Measurements from ENCODE around the gene ARMH3.
A peak's percentile ranks its signal among the peaks of the same experiment; 100 is the strongest.
"Not testable (repeated sequence)": the region's sequence is repeated elsewhere in the genome, so short reads cannot be mapped to it uniquely, and the experiment has no call there.

The ARMH3 gene, protein sequence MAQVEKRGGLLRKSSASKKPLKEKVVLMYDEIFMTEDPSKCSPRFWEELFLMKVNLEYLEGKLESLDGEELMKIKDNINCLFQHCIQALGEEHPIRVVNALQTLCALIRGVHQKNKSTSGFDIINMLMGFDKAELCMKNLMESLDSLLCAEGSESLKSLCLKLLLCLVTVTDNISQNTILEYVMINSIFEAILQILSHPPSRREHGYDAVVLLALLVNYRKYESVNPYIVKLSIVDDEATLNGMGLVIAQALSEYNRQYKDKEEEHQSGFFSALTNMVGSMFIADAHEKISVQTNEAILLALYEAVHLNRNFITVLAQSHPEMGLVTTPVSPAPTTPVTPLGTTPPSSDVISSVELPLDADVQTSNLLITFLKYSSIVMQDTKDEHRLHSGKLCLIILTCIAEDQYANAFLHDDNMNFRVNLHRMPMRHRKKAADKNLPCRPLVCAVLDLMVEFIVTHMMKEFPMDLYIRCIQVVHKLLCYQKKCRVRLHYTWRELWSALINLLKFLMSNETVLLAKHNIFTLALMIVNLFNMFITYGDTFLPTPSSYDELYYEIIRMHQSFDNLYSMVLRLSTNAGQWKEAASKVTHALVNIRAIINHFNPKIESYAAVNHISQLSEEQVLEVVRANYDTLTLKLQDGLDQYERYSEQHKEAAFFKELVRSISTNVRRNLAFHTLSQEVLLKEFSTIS

DNA sequence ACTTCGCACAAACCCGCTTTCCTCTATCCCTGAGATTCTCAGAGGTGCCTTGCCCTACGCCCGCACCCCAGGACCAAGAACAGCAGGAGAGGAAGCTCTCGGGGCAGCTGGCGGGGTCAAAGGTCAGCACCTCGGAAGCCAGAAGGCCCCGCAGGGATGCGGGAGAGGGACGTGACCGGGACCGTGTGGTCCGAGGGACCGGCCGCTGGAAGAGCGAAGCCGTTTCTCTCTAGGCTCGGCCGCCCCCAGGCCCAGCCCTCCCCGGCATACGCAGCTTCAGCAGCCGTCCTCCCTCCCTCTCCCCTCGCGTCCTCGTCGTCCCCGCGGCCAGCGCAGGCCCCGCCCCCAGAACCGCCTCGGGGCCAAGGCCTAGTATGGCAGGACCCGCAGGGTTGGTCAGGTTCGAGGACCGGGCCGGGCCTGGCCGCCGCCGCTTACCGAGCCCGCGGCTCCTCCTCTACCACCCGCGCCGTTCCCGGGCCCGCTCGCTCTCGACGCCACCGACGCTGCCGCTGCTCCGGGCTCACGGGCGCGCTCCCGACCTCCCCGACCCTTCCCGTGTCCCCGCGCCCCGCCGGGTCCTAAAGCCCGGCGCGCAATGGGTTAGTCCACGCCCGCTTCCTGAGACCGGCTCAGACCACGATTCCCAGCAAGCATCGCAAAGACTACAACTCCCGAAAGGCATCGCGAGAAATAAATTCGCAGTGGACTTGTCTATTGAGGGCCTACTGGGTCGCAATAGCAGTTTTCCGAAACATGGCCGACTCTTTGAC is at the start of gene ARMH3:
TSS of gene ARMH3 (minus strand) at position 527 of the 773 bp plus-strand sequence. CDS start 16,059 bp downstream, outside the sequence.
- peak; percentile 91 to 93 for DNase-seq

DNA sequence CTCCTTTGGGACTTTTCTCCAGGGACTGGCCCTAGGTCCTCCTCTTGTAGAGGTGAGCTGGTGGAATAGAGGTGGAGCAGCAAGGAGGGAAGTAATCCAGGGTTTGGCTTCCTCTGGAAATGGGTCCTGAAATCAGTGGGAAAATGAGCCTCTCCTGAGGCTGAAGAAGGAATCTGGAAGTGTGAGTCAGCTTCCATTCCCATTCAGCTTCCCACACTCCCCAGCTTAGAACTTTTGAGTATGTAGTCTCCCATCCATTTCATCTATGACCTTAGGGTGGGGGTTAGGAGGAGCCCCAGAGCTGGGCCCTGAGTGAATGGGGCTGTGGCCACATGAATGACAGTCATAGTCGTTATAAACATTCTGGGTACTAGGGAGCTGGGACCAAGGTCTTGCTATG is 46.4 kb upstream of the ARMH3 start:
- DNase-seq, result no peak

DNA sequence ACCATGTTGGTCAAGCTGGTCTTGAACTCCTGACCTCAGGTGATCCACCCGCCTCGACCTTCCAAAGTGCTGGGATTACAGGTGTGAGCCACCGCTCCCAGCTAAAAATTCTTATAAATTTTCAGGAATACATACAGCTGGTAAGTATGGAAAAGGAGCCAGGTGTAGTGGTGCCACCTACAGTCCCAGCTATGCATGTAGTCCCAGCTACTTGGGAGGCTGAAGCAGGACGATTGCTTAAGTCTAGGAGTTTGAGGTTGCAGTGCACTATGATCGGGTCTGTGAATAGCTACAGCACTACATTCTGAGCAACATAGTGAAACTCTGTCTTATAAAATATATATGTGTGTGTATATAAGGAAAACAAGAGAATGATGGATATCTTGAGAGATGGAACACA is 45.2 kb upstream of the ARMH3 start:
- DNase-seq, result no peak

DNA sequence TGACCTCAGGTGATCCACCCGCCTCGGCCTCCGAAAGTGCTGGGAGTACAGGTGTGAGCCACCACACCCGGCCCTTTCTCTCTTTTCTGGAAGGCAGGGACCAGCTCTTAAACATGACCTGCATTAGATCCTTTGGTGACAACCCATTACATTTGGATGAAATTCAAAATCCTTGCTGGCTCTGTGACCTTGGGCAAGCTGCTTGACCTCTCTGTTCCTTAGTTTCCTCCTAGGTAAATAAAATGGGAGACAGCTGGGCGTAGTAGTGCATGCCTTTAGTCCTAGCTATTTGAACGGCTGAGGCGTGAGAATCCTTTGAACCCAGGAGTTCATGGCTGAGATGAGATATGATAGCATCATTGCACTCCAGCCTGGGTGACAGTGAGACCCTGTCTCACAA is 40.5 kb upstream of the ARMH3 start:
- DNase-seq, result no peak

DNA sequence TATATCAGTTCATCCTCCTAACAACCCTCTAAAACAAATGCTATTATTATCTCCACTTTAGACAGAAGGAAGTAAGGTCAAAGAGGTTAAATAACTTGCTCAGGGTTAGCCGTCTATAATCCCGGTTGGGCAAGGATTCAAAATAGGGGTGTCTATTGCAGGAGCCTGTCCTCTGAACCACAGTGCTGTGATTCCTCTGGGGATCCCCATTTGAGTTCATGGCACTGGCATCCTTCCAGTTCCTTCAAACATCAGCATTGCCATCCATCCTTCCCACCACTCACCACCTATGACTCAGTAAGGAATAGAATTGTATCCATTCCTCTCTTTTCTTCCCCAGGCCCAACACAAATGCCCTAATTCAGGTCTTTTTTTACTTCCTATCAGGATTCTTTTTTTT is 34.8 kb upstream of the ARMH3 start:
- DNase-seq, result no peak

DNA sequence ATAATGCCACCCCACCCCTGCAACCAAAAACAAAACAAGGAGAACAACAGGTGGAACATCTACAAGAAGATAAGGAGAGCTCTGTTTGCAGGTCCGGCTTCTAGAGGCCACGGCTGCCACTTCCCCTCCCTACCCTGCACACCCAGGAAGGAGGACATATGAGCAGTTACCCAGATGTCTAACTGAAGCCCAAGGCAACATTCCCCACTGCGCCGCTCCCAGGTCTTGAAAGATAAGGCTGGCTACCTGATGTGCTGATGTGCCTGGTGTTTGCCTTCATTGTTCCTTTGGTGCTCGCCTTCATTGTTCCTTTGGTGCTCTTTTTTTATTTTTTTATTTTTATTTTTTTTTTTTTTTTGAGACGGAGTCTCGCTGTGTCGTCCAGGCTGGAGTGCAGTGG is 30.2 kb upstream of the ARMH3 start:
- no peak for DNase-seq

DNA sequence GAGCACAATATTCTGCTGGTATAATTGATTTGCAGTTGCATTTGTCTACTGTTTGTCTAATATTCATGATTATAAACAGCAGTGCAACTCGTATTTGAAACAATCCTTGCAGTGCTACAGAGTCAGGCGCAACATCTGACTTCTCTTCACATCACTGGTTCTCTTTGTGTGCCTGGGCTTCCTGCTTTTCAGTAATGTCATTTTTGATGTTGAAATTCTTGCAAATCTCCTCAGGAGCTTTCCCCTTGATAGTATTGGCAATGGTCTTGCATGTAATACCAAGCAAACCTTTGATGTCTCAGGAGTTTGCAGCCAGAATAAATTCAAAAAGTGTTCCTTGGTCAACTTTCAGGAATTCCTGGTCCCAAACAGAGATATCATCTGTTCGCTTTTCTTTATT is 29.4 kb upstream of the ARMH3 start:
- DNase-seq, result no peak

DNA sequence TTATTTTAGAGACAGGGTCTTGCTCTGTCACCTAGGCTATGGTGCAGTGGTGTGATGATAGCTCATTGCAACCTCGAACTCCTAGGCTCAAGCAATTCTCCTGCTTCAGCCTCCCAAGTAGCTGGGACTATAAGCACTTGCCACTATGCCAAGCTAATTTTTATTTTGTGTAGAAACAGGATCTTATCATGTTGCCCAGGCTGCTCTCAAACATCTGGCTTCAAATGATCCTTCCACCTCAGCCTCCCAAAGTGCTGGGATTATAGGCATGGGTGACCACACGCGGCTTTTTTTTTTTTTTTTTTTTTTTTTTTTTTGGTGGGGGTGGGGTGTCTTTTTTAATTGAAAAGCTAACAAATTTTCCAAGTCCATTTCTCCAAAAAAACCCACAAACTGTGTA is 27.6 kb upstream of the ARMH3 start:
- no peak for DNase-seq

DNA sequence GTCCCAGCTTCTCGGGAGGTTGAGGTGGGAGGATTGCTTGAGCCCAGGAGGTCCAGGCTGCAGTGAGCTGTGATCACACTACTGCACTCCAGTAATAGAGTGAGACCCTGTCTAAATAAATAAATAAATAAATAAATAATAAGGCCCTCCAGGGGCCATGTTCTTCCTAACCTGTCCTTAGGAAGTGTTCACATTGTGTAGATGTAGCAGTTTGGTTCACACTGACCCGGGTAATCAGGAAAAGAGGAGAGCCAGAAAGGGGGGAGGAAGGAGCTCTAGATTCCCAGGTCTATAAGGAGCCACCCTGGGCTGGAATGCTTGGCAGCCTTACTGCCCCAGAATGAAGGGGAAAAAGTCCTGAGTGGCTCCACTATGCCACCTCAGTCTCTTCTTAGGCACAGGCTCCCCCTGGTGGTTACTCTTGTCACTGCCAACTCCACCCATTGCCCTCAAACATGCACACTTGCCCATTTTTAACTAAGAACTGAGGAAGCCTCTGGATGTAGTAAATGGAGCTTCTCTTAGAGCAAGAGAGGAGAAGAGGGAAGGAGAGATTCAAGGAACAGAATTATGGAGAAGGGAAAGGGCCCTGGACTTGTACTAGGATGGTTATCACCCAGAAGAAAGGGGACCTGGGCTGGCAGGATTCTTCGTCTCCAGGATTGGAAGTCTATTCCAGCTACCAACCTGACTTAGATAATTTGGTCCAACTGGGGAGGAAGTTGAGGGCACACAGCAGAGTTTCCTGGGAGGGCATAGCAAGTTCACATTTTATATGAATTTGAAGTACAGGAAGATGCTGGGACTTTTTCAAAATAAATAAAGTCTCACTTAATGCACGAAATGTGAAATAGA is 16.9 kb upstream of the ARMH3 start:
- DNase-seq, result peak in 1 of 2 experiments; percentile 66

DNA sequence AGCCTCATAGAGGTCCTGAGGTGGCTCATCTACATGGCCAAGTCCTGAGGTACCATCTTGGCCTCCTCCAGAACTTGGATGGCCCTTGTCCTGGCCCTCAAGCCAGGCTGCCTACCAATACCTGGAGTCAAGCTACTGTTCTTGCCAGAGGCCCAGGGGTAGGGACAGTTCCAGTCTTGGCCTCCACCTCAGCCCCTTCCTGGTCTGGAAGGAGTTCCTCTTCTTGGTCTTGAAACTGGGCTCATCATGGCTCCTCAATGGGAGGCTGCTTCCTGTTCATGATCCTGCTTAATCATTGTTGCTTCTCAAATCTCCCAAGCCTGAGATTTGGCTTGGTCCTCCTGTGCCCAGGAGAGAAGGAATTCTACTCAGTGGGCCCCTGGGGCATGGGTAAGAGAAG is 13.1 kb upstream of the ARMH3 start:
- DNase-seq, result no peak

DNA sequence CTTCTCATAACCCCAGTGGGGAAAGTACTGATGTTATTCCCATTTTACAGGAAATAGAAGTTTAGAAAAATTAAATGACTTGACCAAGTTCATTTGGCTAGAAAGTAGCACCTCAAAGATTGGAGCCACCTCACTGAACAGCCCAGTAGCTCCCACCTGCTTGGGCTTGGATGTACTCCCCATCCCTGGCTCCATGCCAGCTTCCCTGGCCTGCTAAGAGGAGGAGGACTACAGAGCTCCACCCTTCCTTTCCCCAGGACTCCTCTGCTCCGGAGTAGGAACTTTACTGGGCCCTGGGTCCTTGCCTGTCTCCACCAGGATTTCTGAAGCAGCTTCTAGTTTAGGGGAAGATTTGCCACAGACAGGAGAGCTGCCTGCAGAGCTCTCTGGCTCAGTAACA is 12.2 kb upstream of the ARMH3 start:
- no peak for DNase-seq

DNA sequence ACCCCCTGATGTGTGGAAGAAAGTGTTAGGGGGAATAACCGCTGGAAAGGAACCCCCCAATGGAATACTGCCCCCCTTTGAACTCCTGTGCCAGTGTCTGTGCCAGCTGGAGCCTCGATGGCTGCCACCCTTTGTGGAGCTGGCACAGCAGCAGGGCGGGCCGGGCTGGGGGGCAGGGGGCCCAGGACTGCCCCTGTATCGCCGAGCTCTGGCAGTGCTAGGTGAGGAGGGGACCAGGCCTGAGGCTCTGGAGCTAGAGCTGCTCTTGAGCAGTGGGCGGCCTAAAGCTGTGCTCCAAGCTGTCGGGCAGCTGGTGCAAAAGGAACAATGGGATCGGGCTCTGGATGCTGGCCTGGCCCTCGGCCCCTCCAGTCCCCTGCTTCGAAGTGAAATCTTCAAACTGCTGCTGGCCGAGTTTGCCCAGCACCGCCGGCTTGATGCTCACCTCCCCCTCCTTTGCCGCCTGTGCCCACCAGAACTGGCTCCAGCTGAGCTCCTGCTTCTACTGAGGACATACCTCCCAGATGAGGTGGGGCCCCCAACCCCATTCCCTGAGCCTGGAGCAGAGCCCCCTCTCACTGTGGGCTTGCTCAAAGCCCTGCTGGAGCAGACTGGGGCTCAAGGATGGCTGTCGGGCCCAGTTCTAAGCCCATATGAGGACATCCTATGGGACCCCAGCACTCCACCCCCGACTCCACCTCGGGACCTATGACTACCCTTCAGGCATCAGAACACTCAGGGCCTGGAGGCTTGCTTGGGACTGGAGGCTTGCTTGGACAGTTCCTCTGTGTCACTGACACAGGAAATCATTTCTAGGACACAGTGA is 11.3 kb upstream of the ARMH3 start:
- DNase-seq, result no peak

DNA sequence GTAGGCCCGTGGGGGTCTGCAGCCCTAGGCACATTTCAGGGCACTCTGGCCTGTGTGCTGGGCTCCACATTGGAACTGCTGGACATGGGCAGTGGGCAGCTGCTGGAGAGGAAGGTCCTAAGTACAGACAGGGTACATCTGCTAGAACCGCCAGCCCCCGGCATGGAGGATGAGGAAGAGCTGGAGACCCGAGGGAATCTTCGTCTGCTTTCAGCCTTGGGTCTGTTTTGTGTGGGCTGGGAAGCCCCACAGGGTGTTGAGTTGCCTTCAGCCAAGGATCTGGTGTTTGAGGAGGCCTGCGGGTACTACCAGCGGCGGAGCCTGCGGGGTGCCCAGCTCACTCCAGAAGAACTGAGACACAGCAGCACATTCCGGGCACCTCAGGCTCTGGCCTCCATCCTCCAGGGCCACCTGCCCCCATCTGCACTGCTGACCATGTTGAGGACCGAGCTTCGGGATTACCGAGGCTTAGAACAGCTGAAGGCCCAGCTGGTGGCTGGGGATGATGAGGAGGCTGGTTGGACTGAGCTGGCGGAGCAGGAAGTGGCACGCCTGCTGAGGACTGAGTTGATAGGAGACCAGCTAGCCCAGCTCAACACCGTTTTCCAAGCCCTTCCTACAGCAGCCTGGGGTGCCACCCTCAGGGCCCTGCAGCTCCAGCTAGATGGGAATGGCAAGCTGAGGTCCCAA is 10.6 kb upstream of the ARMH3 start:
- no peak for DNase-seq

DNA sequence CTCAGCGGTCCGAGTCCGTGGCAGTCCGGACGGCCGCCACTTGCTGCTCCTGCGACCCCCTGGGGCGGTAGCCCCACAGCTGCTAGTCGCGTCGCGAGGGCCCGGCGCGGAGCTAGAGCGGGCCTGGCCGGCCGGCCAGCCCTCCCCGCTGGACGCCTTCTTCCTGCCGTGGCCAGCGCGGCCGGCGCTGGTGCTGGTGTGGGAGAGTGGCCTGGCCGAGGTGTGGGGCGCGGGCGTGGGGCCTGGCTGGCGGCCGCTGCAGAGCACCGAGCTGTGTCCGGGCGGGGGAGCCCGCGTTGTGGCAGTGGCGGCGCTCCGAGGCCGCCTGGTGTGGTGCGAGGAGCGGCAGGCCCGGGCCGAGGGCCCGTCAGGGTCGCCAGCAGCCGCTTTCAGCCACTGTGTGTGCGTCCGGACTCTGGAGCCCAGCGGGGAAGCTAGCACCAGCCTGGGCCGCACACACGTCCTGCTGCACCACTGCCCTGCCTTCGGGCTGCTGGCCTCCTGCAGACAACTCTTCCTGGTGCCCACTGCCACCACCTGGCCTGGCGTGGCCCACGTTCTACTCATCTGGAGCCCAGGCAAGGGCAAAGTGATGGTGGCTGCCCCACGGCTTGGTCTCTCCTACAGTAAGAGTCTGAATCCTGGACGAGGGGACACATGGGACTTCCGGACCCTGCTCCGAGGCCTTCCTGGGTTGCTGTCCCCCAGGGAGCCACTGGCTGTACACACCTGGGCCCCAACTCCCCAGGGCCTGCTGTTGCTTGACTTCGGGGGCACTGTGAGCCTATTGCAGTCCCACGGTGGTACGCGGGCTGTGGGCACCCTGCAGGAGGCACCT is 9.8 kb upstream of the ARMH3 start:
- DNase-seq, result no peak

DNA sequence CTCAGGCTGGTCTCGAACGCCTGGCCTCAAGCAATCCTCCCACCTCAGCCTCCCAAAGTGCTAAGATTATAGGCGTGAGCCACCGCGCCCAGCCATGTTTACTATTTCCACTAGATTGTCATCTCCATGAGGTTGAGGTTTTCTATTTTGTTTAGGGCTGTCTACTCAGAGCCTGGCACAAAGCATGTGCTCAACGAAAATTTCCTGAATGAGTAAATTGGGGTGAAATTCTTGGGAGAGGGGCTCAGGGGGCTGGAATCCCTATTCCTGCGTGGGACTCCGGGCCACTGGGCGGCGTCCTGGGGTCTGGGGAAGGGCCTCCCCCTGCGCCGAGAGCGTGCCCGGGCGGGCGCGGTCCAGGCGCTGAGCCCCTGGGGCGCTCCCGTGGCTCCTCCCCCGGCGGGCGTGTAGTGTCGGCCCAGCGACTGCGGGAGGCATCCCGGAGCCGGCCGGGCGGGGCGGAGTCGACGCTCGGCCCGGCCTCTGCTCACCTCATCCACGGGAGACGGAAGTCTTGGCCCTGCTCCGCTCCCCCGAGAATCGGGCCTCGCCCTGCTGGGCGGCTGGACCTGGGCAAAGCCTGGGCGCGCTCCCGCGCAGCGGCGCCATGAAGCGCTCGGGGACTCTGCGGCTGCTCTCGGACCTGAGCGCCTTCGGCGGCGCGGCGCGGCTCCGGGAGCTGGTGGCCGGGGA is 9.0 kb upstream of the ARMH3 start, which contains the start of gene HPS6:
TSS of gene HPS6 (plus strand) at position 482 of the 693 bp plus-strand sequence. CDS start at position 608, 126 bp downstream.
- peak; percentile 28 to 33 for DNase-seq

DNA sequence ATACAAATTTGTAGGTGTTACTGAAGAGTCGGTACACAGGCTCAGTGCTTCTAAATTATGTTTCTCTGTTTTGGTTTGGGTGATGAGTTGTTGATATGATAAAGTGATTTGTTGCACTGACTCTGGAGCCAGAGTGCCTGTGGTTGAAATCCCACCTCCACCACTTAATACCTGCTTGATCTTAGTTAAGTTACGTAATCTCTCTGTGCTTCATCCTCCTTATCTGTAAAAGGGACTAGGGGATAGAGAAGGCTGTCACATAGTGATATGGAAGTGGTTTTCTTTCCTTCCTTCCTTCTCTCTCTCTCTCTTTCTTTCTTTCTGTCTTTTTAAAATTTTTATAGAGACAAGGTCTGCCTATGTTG is 8.5 kb upstream of the ARMH3 start:
- no peak for DNase-seq

DNA sequence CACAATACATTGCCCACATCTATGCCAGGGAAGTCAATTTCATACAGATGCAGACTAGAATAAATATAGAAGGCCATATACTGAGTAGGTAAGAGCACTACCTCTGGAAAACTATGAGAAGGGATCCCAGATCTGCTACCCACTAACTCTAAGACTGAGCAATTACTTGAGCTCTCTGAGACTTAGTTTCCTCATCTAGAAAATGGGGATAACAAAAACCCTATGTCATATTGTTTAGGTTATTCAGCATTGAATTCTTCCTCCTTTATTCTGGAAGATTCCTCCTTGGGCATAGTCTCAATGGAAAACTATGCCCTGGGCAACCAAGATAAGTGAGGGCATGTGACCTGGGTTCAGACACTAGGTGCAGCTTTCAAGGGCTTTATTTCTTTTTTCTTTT is 4.0 kb upstream of the ARMH3 start:
- DNase-seq, result no peak

DNA sequence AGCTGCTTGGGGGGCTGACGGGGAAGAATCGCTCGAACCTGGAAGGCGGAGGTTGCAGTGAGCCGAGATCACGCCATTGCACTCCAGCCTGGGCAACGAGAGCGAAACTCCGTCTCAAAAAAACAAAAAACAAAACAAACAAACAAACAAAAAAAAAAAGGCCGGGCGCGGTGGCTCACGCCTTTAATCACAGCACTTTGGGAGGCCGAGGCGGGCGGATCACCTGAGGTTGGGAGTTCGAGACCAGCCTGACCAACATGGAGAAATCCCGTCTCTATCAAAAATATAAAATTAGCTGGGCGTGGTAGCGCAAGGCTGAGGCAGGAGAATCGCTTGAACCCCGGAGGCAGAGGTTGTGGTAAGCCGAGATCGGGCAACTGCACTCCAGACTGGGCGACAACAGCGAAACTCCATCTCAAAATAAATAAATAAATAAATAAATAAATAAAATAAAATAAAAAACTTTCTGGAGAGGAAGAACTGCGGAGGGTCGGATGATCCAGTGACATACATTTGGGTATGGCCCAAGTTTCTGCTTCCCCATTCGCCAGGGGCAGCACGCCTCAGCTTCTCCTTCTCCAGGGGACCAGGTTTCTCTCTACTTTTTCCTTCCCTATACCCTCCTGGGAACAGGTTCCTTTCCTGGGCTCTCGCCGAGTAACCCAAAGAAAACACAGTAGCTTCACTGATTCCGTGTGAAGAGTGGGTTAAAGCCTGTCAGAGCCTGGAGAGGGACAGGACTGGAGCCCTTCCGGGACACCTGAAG is 909 bp downstream of the ARMH3 start:
- not testable (repeated sequence) for DNase-seq

DNA sequence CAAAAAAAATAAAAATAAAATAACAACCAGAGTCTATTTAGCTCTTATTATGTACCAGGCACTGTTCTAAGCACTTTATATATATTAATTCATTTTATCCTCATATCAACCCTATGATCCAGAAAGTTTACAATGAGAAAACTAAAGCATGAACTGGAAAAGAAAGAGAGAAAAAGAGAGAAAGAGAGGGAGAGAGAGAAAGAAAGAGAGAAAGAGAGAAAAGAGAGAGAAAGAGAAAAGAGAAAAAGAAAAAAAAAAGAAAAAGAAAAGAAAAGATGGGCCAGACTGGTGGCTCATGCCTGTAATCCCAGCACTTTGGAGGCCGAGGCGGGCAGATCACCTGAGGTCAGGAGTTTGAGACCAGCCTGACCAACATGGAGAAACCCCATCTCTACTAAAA is 9.9 kb downstream of the ARMH3 start:
- no peak for DNase-seq

Data from cerebellar nuclear complex (tissue), 1 donor.